DND-41 (cell line): ENCODE measurements around the gene MELTF.

Experiments used
- EZH2 ChIP-seq: IDR thresholded peaks from 3 replicates; pipeline ENCODE4 v1.6.1; 2012; ENCODE audit warnings: borderline replicate concordance, low read depth, mild to moderate bottlenecking, moderate library complexity, low read length, inconsistent platforms; ENCODE audit not compliant: severe bottlenecking
- TF ChIP-seq, protein P1 (sequence below): IDR thresholded peaks from 2 replicates; pipeline ENCODE4 v1.5.1; 2012; ENCODE audit warnings: borderline replicate concordance, low read length, moderate library complexity, mild to moderate bottlenecking; ENCODE audit not compliant: poor library complexity, severe bottlenecking; ENCODE audit errors: extremely low read depth

GRCh38 chr3:197015790-197016736 is 13.6 kb downstream of the MELTF start:
- TF ChIP-seq, protein P1, sequence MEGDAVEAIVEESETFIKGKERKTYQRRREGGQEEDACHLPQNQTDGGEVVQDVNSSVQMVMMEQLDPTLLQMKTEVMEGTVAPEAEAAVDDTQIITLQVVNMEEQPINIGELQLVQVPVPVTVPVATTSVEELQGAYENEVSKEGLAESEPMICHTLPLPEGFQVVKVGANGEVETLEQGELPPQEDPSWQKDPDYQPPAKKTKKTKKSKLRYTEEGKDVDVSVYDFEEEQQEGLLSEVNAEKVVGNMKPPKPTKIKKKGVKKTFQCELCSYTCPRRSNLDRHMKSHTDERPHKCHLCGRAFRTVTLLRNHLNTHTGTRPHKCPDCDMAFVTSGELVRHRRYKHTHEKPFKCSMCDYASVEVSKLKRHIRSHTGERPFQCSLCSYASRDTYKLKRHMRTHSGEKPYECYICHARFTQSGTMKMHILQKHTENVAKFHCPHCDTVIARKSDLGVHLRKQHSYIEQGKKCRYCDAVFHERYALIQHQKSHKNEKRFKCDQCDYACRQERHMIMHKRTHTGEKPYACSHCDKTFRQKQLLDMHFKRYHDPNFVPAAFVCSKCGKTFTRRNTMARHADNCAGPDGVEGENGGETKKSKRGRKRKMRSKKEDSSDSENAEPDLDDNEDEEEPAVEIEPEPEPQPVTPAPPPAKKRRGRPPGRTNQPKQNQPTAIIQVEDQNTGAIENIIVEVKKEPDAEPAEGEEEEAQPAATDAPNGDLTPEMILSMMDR = no peak
- TF ChIP-seq EZH2 = no peak
